Measurements from ENCODE around the gene PHETA1.
"Not testable (repeated sequence)": the region's sequence is repeated elsewhere in the genome, so short reads cannot be mapped to it uniquely, and the experiment has no call there.

Gene PHETA1

DNA sequence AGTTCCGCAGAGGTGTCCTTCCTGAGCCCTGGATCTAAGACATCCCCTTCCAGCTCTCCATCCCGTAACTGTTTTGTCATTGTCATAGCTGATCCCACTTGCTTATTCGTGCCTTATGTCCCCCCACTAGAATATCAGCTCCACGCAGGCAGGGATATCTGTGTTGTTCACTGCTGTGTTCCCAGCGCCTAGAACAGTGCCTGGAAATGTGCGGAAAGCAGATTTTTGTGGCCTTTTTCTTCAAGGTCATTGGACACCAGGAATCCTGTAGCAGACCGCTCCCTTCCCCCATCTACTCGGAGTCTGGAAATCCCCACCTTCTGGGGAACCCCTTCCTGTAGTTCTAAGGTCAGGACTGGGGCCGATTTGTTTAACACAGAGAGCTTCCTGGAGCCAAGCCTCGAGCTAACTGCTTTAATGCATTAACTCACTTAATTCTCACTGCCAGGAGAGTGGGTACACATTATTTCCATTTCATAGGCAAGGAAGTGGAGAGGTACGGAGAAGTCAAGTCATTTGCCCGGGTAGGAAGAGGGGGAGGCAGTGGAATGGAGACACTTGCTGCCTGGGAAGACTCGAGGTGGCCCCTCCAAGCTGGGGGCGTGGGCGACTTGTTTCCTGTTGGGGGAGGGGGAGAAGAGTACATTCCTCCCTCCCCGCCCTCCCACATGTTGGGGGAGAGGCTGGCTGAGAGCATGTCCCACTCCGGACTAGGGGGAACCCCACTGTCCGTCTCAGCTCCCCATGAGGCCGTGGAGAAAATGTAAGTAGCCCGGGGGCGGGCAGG, 35.7 kb upstream of the PHETA1 start:
- H3K4me3 ChIP-seq (ENCODE audit: low read depth in 1 of 2, low read length in 2 of 2) = peak overlapping the region; percentile 20 to 83; a peak in 3 of 4 replicates

GRCh38 chr12:111402490-111402824, 33.6 kb upstream of the PHETA1 start:
- H3K36me3 ChIP-seq (ENCODE audit: insufficient read depth, low read length); H3K27ac ChIP-seq (ENCODE audit: low read length); H3K9ac ChIP-seq (ENCODE audit: low read depth, low read length); H3K4me2 ChIP-seq (ENCODE audit: insufficient read depth, low read length); H3K9me3 ChIP-seq (ENCODE audit: insufficient read depth, low read length, severe bottlenecking); H4K20me1 ChIP-seq (ENCODE audit: insufficient read depth, low read length); H3K27me3 ChIP-seq (ENCODE audit: insufficient read depth, low read length, poor library complexity); H3K4me3 ChIP-seq (ENCODE audit: low read depth in 1 of 2, low read length in 2 of 2); H2AFZ ChIP-seq (ENCODE audit: low read depth, low read length); ATAC-seq (ENCODE audit: insufficient read depth, low read depth); DNase-seq: not testable (repeated sequence)
- H3K79me2 ChIP-seq (ENCODE audit: insufficient read depth, low read length) = peaks cover 15% of the 10 kb centered on the region
- H3K4me1 ChIP-seq (ENCODE audit: insufficient read depth, low read length) = peaks cover 22% of the 10 kb centered on the region

More for the DNA sequence above, 35.7 kb upstream of the PHETA1 start:
- H3K9ac ChIP-seq (ENCODE audit: low read depth, low read length) = peak overlapping the region; percentile 89
- no peaks in the 10 kb centered on the region for H3K9me3 ChIP-seq (ENCODE audit: insufficient read depth, low read length, severe bottlenecking)
- no peaks in the 10 kb centered on the region for H3K27me3 ChIP-seq (ENCODE audit: insufficient read depth, low read length, poor library complexity)
- H3K36me3 ChIP-seq (ENCODE audit: insufficient read depth, low read length) = no peaks in the 10 kb centered on the region; the same call in 1 of the 2 replicates
- peak; percentile 5; the same call in 1 of the 3 replicates for ATAC-seq (ENCODE audit: insufficient read depth, low read depth)
- peak overlapping the region; percentile 94 for H3K4me2 ChIP-seq (ENCODE audit: insufficient read depth, low read length)
- H3K27ac ChIP-seq (ENCODE audit: low read length) = peak overlapping the region; percentile 46
- H4K20me1 ChIP-seq (ENCODE audit: insufficient read depth, low read length) = peaks cover 29% of the 10 kb centered on the region
- TF ChIP-seq, protein P1, sequence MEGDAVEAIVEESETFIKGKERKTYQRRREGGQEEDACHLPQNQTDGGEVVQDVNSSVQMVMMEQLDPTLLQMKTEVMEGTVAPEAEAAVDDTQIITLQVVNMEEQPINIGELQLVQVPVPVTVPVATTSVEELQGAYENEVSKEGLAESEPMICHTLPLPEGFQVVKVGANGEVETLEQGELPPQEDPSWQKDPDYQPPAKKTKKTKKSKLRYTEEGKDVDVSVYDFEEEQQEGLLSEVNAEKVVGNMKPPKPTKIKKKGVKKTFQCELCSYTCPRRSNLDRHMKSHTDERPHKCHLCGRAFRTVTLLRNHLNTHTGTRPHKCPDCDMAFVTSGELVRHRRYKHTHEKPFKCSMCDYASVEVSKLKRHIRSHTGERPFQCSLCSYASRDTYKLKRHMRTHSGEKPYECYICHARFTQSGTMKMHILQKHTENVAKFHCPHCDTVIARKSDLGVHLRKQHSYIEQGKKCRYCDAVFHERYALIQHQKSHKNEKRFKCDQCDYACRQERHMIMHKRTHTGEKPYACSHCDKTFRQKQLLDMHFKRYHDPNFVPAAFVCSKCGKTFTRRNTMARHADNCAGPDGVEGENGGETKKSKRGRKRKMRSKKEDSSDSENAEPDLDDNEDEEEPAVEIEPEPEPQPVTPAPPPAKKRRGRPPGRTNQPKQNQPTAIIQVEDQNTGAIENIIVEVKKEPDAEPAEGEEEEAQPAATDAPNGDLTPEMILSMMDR (IDR thresholded peaks at IDR 0.05; ENCODE audit: borderline replicate concordance, extremely low read depth, low read length, poor library complexity, severe bottlenecking) = no peak
- TF ChIP-seq EZH2 (IDR thresholded peaks at IDR 0.05; ENCODE audit: borderline replicate concordance, low read depth, low read length, severe bottlenecking) = no peak
- H3K79me2 ChIP-seq (ENCODE audit: insufficient read depth, low read length) = peaks cover 35% of the 10 kb centered on the region
- peak; percentile 68 for DNase-seq
- peak overlapping the region; percentile 81 for H2AFZ ChIP-seq (ENCODE audit: low read depth, low read length)
- H3K4me1 ChIP-seq (ENCODE audit: insufficient read depth, low read length) = peaks cover 43% of the 10 kb centered on the region

DNA sequence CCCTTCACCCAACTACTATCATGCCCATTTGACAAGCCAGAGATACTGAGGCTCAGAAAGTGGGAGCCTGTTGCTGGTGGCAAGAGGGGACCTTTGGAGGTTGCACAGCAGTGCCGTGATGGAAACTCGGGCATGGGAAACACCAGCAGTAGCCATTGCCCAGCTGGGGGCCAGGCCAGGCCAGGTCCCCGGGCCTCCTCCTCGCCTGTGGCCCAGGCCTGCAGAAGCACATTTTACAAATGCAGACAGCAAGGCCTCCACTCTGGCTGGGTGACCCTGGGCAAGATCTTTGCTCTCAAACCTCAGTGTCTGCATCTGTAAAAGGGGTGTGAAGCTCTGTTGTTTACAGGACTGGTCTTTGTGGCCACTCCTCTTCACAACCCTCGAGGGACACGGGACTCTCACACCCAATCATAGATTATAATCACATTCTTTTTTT, 32.3 kb upstream of the PHETA1 start:
- no peak for ATAC-seq (ENCODE audit: insufficient read depth, low read depth)
- no peaks in the 10 kb centered on the region for H3K9me3 ChIP-seq (ENCODE audit: insufficient read depth, low read length, severe bottlenecking)

DNA sequence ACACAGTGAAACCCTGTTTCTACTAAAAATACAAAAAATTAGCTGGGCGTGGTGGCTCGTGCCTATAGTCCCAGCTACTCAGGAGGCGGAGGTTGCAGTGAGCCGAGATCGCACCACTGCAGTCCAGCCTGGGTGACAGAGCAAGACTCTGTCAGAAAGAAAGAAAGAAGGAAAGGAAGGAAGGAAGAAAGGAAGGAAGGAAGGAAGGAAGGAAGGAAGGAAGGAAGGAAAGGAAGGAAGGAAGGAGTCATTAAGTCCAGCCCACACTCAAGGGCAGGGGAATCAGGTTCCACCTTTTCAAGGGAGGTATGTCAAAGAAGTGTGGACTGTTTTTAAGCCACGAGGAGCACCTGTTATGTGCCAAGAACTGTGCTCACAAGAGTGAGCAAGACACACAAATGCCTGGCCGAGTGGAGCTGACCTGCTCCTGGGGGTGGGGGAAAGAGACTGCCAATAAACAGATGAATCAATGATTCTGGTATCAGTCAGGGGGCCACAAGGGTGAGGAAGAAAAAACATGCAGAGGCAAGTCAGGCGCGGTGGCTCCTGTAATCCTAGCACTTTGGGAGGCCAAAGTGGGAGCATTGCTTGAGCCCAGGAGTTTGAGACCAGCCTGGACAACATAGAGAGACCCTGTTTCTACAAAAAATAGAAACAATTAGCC, 31.0 kb upstream of the PHETA1 start:
- H3K9ac ChIP-seq (ENCODE audit: low read depth, low read length); H3K79me2 ChIP-seq (ENCODE audit: insufficient read depth, low read length); H3K36me3 ChIP-seq (ENCODE audit: insufficient read depth, low read length); H3K4me2 ChIP-seq (ENCODE audit: insufficient read depth, low read length); DNase-seq; H3K27ac ChIP-seq (ENCODE audit: low read length); H3K9me3 ChIP-seq (ENCODE audit: insufficient read depth, low read length, severe bottlenecking); H2AFZ ChIP-seq (ENCODE audit: low read depth, low read length); ATAC-seq (ENCODE audit: insufficient read depth, low read depth); H3K4me3 ChIP-seq (ENCODE audit: low read depth in 1 of 2, low read length in 2 of 2); H4K20me1 ChIP-seq (ENCODE audit: insufficient read depth, low read length); H3K27me3 ChIP-seq (ENCODE audit: insufficient read depth, low read length, poor library complexity): not testable (repeated sequence)
- H3K4me1 ChIP-seq (ENCODE audit: insufficient read depth, low read length) = peaks cover 10% of the 10 kb centered on the region

More for the DNA sequence above, 32.3 kb upstream of the PHETA1 start:
- Histone ChIP-seq H3K9ac (ENCODE audit: low read depth, low read length) (no peak overlapping the region), H2AFZ (ENCODE audit: low read depth, low read length) (no peak overlapping the region), H3K79me2 (ENCODE audit: insufficient read depth, low read length) (peaks cover 2% of the 10 kb centered on the region), H3K27me3 (ENCODE audit: insufficient read depth, low read length, poor library complexity) (no peaks in the 10 kb centered on the region), H3K36me3 (ENCODE audit: insufficient read depth, low read length) (no peaks in the 10 kb centered on the region; the same call in 1 of the 2 replicates), H3K4me2 (ENCODE audit: insufficient read depth, low read length) (no peak overlapping the region), H3K27ac (ENCODE audit: low read length) (no peak overlapping the region), H3K4me3 (ENCODE audit: low read depth in 1 of 2, low read length in 2 of 2) (no peak overlapping the region), H3K4me1 (ENCODE audit: insufficient read depth, low read length) (peaks cover 17% of the 10 kb centered on the region), H4K20me1 (ENCODE audit: insufficient read depth, low read length) (no peaks in the 10 kb centered on the region)
- no peak for TF ChIP-seq EZH2 (IDR thresholded peaks at IDR 0.05; ENCODE audit: borderline replicate concordance, low read depth, low read length, severe bottlenecking)
- TF ChIP-seq, protein P1 (IDR thresholded peaks at IDR 0.05; ENCODE audit: borderline replicate concordance, extremely low read depth, low read length, poor library complexity, severe bottlenecking) = no peak
- no peak for DNase-seq

Measured in DND-41 (cell line).